Embryonic facial prominence (tissue), 1 donor: Measurements from ENCODE around the gene B4GALT7.
"Not testable (repeated sequence)": the region's sequence is repeated elsewhere in the genome, so short reads cannot be mapped to it uniquely, and the experiment has no call there.

Source experiments
- DNase-seq: peaks from one replicate; pipeline ENCODE4 v3.0.0-alpha.2; 2016; ENCODE audit errors: extremely low spot score

B4GALT7 gene

GRCh38 chr5:177609076-177610059 is 9.4 kb downstream of the B4GALT7 start:
- no peak for DNase-seq

- no peak for DNase-seq
Observed at GRCh38 chr5:177610131-177610769, 10.3 kb downstream of the B4GALT7 start.

- DNase-seq, result no peak
Observed at GRCh38 chr5:177610770-177611445, 11.0 kb downstream of the B4GALT7 start.

- DNase-seq, result no peak
Observed at GRCh38 chr5:177611446-177612214, 11.7 kb downstream of the B4GALT7 start.

- no peak for DNase-seq
Observed at GRCh38 chr5:177612215-177612673, 12.3 kb downstream of the B4GALT7 start.

GRCh38 chr5:177620560-177620959 is 20.6 kb downstream of the B4GALT7 start:
- no peak for DNase-seq

GRCh38 chr5:177624172-177624571 is 24.2 kb downstream of the B4GALT7 start:
- DNase-seq, result not testable (repeated sequence)

GRCh38 chr5:177630186-177630585 is 30.3 kb downstream of the B4GALT7 start:
- not testable (repeated sequence) for DNase-seq

GRCh38 chr5:177634912-177635311 is 35.0 kb downstream of the B4GALT7 start:
- DNase-seq, result not testable (repeated sequence)

GRCh38 chr5:177645462-177645861 is 45.5 kb downstream of the B4GALT7 start:
- DNase-seq, result not testable (repeated sequence)

- not testable (repeated sequence) for DNase-seq
Observed at GRCh38 chr5:177651235-177651634, 51.3 kb downstream of the B4GALT7 start.

- DNase-seq, result not testable (repeated sequence)
Observed at GRCh38 chr5:177657846-177658245, 57.9 kb downstream of the B4GALT7 start.

GRCh38 chr5:177658542-177658941 is 58.6 kb downstream of the B4GALT7 start:
- DNase-seq, result not testable (repeated sequence)
